Activated gamma-delta T cell (primary cell): ENCODE measurements around the gene STRN4.
A peak's percentile ranks its signal among the peaks of the same experiment; 100 is the strongest.
"Not testable (repeated sequence)": the region's sequence is repeated elsewhere in the genome, so short reads cannot be mapped to it uniquely, and the experiment has no call there.

Experiments used
- DNase-seq: peaks from one replicate; lab custom pipeline; 2025; lab: John Stamatoyannopoulos, UW

Gene STRN4

DNA sequence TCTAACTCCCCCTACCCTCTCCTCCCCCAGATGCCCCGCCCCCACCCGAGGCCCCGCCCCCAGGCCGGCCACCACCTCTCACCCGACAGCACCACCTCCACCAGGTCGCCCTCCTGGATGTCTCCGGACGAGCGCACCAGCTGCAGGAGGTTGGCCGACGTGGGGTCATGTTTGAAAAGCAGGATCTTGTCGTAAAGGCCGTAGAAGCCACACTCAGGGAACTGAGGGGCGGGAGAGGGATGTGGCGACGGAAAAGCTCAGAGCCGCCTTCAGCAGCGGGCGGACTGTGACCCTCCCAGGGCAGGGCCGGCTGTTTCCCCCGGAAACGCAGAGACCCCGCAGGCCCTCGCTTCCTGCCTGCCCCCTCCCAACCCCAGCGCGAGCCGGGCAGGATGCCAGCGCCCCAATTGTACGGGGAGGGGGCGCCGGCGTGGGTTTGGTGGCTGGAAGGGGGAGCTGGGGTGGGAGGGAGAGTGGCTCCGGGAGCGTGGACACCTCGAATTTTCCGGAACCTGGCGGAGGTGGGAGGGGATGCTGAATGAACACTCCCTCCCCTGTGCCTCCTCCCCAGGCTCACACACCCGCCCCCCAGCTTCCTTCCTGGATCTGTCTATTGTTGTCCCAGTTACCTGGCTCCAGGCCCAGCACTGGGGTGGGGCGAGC is 32.3 kb downstream of the STRN4 start:
- peak; percentile 45 for DNase-seq

DNA sequence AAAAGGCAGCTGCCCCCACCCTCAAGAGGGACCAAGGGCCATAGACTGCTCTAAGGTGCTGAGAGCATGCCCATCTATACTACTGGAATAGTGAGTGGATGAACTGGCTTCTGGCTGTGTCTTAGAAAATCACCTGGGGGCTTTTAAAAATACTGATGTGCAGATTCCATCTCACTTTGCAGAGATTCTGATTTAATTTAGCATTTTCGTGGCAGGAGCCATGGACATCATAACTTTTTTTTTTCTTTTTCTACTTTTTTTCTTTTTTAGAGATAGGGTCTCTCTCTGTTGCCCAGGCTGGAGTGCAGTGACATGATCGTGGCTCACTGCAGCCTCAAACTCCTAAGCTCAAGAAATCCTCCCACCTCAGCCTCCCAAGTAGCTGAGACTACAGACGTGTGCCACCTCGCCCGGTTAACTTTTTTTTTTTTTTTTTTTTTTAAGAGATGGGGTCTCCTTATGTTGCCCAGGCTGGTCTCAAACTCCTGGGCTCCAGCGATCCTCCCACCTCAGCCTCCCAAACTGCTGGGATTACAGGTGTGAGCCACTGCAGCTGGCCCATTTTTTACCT is 33.4 kb downstream of the STRN4 start:
- not testable (repeated sequence) for DNase-seq

DNA sequence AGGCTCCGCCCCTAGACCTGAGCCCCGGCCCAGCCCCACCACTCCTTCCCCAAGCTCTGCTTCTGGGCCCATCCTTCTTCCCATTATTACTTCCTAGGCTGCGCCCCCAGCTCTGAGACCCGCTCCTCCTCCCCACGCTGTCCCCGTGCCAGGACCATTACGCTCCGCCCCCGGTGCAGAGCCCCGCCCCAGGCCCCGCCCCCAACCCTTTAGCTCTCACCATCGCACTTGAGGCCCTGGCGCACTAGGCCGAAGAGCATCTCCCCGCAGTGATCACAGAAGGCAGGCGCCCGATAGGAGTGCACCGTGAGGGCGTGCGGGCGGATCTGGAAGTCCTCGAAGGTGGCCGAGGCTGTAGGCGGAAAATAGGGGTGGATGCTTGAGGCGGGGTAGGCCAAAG is 35.6 kb downstream of the STRN4 start:
- DNase-seq: no peak

DNA sequence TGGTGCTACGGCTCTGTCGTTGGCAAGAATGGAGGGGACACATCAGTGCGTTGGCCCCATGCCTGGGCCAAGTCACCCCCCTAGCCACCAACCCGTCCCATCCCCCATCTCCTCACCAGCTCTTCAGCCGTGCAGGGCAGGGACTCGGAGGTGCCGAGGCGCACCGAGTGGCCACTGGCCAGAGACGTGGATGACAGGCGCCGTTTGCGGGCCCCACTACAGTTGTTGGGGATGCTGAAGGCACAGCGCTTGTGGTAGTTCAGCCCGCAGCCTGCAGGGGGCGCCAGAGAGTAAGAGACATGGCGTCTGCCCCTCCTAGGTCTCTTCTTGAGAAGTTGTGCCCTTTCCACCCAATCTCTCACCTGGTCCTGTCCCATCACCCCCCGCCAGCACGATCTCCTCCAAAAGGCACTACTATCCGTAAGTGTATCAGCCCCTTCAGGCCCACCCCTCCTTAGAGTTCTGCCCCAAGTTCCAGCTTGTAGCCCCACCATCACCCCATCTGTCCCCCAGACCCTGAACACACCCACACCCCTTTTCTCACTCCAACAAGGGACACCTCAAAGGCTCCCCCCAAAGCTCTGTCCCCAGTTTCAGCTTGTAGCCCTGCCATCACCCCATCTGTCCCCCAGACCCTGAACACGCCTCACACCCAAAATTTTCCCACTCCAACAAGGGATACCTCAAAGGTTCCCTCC is 41.7 kb downstream of the STRN4 start:
- DNase-seq: peak; percentile 68

DNA sequence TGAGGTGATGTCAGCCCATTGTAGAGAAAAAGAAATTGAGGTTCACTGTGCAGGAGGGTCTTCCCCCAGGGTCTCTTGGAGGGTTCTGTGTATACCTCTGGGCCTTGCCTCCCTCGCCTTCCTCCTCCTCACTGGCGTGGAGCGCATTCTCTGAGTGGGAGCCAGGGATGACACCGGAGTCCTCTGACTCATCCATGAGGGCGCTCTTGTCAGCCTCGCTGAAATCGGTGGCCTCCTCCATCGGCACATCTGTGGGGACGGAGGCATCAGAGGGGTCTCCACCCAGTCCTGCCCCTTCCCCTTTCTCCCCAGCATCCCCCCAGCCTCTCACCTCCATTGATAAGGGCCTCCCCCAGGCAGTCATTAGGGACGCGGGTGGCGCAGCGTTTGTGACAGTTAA is 45.5 kb downstream of the STRN4 start:
- DNase-seq: no peak

DNA sequence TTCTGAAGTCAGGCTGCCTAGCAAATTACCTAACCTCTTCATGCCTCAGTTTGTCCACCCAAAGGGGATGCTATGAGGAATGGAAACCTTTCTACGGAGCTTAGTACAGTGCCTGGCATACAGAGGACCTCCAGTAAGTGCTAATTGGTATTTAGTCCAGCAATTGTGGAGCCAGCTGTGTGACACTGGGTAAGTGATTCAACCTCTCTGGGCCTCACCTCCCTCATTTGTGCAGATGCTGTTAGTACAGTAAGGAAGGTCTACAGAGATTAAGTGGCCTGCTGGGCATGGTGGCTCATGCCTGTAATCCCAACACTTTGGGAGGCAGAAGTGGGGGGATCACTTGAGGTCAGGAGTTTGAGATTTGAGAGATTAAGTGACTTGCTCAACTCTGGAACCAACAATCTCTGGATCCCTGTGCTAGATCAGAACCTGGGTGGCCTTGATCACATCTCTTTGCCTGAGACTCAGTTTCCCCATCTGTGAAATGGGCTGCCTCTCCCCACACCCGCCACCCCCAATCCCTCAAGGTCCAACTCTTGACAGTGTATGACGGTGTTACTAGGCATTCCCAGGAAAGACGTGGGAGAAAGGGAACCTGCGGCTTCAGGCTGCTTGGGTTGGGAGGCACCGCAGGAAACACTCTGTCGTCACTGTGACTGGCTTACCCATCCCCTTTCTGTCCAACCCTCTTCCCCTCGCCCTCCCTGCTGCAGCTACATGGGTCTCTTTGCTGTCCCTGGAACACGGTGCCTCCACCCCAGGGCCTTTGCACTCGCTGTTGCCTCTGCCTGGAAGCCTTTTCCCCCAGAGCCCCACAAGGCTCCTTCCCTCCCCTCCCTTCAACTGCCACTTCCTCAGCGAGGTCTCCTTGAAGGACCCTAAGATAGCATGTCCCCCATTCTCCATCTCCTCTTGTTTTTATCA is 47.6 kb downstream of the STRN4 start:
- DNase-seq: no peak

DNA sequence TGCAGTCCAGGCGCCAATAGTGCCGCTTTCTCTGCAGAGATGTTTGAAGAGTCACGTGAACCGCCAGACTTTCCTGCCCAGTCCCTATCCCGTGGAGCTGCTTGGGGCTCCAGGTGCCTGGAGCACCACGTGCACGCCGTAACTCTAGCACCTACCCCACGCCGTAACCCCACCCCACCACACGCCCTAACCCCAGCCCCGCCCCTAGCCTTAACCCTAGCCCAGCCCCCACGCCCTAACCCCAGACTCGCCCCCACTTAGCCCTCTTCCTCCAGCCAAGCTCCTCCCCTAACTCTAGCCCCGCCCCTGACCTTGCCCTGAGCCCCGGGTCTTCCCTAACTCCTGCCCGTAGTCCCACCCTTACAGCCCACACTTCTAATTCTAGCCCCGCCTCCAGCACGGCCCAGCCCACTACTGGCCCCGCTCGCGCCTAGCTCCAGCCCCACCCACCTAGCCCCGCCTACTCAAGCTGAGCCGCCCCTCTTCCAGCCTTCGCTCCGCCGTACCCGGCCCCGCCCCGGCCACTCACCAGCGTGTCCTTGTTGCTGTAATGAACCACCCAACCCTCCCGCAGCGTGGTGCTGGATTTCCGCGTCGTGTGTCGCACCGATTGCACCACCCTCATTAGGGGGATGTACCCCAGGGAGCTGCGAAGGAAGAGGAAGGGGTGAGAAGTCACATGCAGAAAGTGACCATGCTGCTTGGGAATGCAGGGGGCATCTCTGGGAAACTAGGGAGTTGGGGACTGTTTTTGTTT is 48.9 kb downstream of the STRN4 start:
- no peak for DNase-seq

DNA sequence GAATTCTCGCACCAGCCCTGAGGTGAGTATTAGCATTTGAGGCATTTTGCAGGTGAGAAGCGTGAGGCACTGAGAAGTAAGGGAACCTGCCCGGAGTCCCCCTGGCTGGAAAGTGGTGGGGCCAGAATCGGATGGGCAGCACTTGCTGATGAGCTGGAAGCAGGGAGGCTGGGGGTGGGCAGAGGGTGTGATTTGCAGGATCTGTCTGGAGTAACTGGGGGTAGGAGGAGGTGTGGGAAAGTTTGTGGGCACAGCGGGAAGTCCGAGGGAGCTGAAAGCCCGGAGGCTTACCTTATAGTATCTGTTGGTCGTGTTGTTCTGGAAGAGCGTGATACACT is 49.4 kb downstream of the STRN4 start:
- DNase-seq: no peak

DNA sequence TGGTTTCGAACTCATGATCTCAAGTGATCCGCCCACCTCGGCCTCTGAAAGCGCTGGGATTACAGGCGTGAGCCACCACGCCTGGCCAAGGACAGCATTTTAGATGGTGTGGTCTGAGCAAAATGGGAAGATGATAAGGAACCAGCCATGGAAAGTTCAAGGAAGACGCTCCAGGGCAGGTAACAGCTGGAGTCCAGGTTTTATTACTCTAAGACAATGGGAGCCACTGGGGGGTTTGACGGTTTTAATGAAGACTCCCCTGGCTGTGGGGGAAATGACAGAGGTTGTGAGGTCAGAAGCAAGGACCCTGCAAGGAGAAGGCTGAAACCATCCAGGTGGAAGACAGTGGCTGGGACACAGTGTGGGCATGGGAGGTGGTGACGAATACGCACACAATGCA is 50.2 kb downstream of the STRN4 start:
- DNase-seq: no peak

DNA sequence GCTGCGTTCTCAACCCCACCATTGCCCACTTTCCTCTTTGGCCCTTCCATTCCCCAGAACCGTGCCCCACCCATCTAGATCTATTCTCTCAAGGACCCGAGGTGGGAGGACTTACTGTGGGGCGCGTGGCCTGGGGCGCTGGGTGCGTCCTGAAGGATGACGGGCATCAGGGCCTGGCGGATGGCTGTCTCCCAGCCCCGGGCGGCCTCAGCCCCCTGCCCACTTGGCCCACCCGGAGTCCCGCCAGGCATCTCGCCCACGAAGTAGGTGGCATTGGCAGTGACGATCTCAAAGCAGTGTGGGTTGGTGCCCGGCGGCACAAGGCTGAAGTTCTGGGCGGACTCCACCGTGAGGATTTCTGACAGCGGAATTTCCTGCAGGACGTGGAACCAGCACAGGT is 52.5 kb downstream of the STRN4 start:
- no peak for DNase-seq

DNA sequence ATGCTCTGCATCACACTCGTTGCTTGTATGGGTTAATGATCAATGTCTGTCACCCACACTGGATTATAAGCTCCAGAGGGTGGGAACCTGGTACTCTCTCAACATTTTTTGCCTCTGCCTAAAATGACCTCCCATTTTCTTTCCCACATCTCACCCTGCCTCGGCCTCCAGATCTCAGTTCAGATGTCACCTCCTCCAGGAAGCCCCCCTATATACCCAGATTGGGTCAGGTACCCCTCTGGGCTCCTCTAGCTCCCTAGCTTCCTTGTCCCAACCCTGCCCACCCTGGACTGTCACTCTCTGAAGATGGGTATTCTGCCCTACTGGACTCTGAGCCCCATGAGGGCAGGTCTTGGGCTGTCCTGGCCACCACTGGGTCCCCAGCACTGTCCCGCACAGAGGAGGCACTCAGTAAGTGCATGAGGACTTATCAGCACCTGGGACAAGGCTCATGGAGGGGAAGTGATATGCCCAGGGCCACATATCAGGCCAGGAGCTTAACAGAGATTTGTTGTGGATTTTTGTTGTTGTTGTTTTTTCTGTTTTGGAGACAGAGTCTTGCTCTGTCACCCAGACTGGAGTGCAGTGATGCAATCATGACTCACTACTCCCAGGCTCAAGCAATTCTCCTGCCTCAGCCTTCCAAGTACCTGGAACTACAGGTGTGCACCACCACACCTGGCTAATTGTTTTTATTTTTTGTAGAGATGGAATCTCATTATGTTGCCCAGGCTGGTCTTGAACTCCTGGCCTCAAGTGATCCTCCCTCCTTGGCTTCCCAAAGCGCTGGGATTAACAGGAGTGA is 53.1 kb downstream of the STRN4 start:
- DNase-seq: no peak

DNA sequence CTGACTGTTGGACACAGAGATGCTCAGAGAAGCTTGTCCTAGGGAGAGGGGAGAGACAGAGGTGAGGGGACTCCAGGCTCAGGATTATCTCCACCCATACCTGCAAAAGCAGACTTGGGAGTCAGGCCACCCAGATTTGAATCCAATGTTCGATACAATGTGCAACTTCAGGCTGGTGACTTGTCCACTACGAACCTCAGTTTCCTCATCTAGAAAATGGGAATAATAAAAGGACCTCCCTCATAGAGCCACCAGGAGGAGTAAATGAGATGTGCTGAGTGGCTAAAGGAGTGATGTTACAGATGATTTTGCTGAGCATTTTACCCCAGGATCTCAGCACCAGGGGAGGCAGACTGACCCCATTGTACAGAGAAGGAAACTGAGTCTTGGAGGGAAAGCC is 54.3 kb downstream of the STRN4 start:
- DNase-seq: no peak

DNA sequence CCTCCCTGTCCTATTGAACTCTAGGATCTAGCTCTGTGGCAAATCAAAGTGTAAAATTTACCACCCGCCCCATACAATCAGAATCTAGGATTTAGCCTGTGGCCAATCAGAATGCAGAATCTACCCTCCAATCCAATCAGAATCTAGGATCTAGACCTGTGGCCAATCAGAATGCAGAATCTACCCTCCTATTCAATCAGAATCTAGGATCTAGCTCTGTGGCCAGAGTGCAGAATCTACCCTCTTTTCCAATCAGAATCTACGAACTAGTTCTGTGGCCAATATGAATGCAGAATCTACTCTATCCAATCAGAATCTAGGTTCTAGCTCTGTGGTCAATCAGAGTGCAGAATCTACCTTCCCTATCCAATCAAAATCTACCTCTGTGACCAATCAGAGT is 55.1 kb downstream of the STRN4 start:
- DNase-seq: no peak

DNA sequence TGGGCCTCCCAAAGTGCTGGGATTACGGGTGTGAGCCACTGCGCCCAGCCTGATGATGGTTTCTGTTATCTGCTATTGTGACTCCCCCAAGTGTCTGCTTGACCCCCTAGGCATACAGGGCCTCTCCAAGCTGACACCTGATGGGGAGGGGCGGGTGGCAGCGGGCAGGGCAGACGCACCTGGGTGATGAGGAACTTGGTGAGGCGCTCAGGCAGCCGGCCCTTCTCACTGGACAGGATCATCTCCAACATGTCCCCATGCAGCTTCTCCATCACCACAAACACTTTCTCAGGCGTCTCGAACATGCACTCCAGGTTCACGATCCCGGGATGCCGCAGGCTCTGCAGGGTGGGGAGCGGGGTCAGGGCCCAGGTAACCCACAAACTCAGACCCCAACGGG is 56.9 kb downstream of the STRN4 start:
- no peak for DNase-seq

DNA sequence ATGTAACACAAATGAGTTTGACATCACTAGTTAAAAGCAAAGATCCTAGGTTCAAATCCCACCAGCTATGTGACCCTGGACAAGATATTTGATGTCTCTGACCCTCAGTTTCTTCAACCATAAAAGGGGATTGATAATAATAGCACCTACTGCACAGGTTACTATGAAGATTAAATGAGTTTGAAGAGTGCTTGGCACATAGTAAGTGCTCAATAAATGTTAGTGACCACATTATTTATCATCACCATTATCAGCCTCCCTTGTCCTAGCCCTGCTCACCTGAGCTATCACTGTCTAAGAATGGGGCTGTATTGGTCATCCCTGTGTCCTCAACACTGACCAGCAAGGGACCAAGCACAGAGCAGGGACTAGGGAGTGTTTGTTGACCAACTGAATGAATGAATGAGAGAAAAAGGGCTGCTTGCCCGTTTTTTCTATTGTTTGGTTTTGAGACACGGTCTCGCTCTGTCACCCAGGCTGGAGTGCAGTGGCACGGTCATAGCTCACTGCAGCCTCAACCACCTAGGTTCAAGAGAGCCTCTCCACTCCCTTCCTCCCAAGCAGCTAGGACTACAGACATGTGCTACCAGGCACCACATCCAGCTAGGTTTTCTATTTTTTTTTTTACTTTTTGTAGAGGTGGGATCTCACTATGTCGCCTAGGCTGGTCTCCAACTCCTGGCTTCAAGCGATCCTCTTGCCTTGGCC is 58.7 kb downstream of the STRN4 start:
- no peak for DNase-seq

DNA sequence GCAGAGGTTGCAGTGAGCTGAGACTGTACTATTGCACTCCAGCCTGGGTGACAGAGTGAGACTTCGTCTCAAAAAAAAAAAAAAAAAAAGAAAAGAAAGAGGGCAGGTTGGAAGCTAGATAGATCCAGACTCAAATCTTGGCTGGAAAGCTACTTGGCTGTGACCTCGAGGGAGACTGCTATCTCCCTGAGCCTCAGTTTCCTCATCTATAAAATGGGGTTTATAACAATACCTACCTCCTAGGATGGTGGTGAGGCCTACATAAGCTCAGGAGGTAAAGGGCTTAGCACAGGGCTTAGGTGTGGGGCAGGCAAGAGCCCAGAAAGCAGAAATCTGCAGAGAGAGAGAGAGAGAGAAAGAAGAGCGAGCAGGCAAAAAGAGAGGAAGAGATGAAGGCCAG is 61.1 kb downstream of the STRN4 start:
- DNase-seq: no peak

DNA sequence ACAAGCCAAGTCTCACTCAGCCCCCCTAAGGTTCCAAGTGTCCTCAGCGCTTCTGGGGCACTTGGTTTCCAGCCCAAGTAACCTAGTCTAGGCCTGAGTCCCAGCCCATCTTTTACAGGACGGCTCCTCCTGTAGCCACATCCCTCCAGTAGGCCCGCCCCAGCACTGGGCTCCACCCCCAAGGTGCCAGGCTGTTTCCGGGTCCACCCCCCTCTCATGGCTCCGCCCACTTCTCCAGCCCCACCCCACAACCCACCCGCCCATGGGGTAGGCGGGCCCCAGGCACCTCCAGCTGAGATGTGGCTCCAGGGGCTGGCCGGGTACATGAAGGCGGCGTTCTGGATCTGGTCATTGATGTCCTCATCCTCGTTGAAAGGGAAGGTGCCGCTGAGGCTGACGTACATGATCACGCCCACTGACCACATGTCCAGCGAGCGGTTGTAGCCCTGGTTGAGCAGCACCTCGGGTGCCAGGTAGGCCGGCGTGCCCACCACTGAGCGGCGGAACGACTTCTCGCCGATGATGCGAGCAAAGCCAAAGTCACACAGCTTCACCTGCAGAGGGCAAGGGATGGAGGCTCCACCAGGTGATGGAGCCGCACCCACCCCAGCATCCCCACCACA is 68.0 kb downstream of the STRN4 start:
- DNase-seq: no peak

DNA sequence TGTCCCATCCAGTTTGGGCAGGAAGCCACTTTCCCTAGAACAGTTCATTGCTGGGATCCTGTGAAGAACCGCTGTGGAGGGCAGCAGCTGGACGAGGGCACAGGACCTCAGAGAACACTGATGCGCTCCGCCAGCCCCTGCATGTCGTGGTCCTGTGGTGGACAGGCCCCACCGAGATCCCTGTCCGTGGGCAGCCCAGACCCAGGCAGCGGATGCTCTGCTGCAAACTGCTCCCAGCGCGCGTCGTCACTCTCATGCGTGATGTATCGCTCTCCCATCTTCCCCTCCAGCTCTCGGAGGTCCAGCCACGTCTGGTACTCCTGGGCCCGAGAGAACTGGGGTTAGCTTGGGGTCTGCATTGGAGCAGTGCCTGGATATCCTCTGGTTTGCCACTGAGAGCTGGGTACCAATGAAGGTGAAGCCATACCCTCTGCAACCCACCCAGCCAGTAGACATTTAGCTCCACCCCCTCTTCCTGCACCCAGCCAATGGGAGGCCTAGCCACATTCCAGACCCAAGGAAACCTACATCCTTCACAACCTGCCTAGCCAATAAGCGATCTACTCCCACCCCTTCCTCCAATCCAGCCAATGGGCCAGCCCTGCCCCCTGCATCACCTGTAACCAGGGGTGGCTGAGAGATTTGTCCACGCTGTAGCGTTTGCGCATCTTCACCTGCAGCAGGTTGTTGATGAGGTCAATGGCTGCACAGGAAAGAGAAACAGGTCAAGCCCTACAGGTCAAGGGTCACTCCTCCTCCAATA is 71.7 kb downstream of the STRN4 start:
- DNase-seq: no peak

DNA sequence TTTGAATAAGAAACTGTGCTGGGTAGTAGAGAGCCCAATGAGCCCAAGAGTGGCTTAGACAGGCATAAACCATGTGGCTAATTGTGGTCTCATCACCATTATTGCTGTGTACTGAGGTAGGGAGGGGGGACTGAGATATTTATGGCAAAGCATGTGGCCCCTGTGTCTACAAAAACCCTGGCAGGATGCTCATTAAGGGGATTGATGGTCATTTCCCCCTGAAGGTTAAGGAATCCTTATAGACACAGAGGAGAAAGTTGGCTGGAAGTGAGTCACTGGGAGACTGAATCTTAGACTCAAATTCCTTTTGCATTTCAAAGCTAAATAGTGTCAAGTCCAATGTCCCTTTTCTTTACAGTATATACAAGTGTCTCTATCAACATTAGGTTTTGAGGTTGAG is 75.4 kb downstream of the STRN4 start:
- no peak for DNase-seq
